PC-9 (cell line): Measurements from ENCODE around the gene FBXL14. TPM values are rescaled to one million over a fixed set of nuclear protein-coding genes. Genes with fewer than 3 reads are reported as not detected.

Source experiments
- BruUV-seq: library from RNA; stranded (reverse); fragments of 400-500 nt; replicated peaks from 2 replicates; lab custom pipeline; 2021; lab: Mats Ljungman, UMichigan
- CTCF ChIA-PET: fragments of 300-600 bp; sonication (Branson Sonifier 250); formaldehyde crosslinking; loops from one replicate; lab custom pipeline; 2022; ENCODE audit warnings: antibody characterized with exemption; lab: Charles Lee
- POLR2A ChIA-PET: fragments of 300-600 bp; sonication (Branson Sonifier 250); formaldehyde crosslinking; loops from one replicate; lab custom pipeline; 2022; ENCODE audit warnings: antibody characterized with exemption; ENCODE audit not compliant: unreplicated experiment; lab: Charles Lee
- DNase-seq, 2 experiments: peaks; one replicate each; pipeline versions ENCODE4 v3.0.0 to v3.0.0-alpha.2; 2015 to 2022; ENCODE audit warnings: mixed read lengths in 1 of 2
- H2AFZ ChIP-seq: fragments of 200-600 bp; sonication (generic); 2 replicates; pipeline ENCODE4 v1.8.1; 2017; ENCODE audit warnings: antibody characterized with exemption
- H3F3A ChIP-seq: fragments of 200-600 bp; sonication (generic); 2 replicates; pipeline ENCODE4 v1.8.1; 2017; ENCODE audit warnings: antibody characterized with exemption, mild to moderate bottlenecking, low read depth; ENCODE audit not compliant: insufficient read depth
- H3K27ac ChIP-seq: fragments of 200-600 bp; sonication (generic); 2 replicates; pipeline ENCODE4 v1.6.1; 2016; ENCODE audit warnings: mixed run types
- H3K27me3 ChIP-seq: fragments of 200-600 bp; sonication (generic); 2 replicates; pipeline ENCODE4 v1.6.1; 2016; ENCODE audit warnings: low read depth, mixed run types; ENCODE audit not compliant: insufficient read depth
- H3K36me3 ChIP-seq: fragments of 200-600 bp; sonication (generic); 2 replicates; pipeline ENCODE4 v1.6.1; 2016; ENCODE audit warnings: low read depth, mixed run types
- H3K4me1 ChIP-seq: fragments of 200-600 bp; sonication (generic); replicated peaks from 2 replicates; pipeline ENCODE4 v1.6.1; 2016; ENCODE audit warnings: mixed run types; ENCODE audit not compliant: insufficient read depth
- H3K4me2 ChIP-seq: fragments of 200-600 bp; sonication (generic); 2 replicates; pipeline ENCODE4 v1.6.1; 2017; ENCODE audit warnings: mixed run types
- H3K4me3 ChIP-seq: fragments of 200-600 bp; sonication (generic); 2 replicates; pipeline ENCODE4 v1.6.1; 2016; ENCODE audit warnings: mixed run types
- H3K79me2 ChIP-seq: fragments of 200-600 bp; sonication (generic); 2 replicates; pipeline ENCODE4 v1.6.1; 2017; ENCODE audit warnings: low read depth, mixed run types
- H3K9me2 ChIP-seq: fragments of 200-600 bp; sonication (generic); 2 replicates; pipeline ENCODE4 v1.8.1; 2017; ENCODE audit warnings: mild to moderate bottlenecking; ENCODE audit not compliant: insufficient read depth
- H3K9me3 ChIP-seq: fragments of 200-600 bp; sonication (generic); 2 replicates; pipeline ENCODE4 v1.8.1; 2016; ENCODE audit warnings: low read depth; ENCODE audit not compliant: insufficient read depth
- H4K20me1 ChIP-seq: fragments of 200-600 bp; sonication (generic); 2 replicates; pipeline ENCODE4 v1.8.1; 2017; ENCODE audit not compliant: insufficient read depth
- CTCF ChIP-seq: fragments of 200-600 bp; sonication (generic); conservative IDR thresholded peaks from 2 replicates; pipeline ENCODE4 v1.6.1; 2017; ENCODE audit warnings: mixed run types, antibody characterized with exemption, mild to moderate bottlenecking, moderate library complexity
- EZH2 ChIP-seq: fragments of 200-600 bp; sonication (generic); IDR thresholded peaks from 2 replicates; pipeline ENCODE4 v1.8.0; 2017; ENCODE audit warnings: antibody characterized with exemption, low read depth
- intact Hi-C: fragments of 100-400 bp; cut with micrococcal nuclease; formaldehyde crosslinking; loops from one replicate; pipeline ENCODE4 v1.10.0; 2022; ENCODE audit not compliant: unreplicated experiment
- total RNA-seq: library from RNA; stranded (reverse); gene quantifications from 2 replicates; pipeline ENCODE4 v1.2.3, GENCODE V29; 2021

FBXL14 gene
- total RNA-seq, 1 experiment from 2014 or later, result 21.1 TPM

- Histone ChIP-seq H3K27ac (no peak overlapping the region), H3K27me3 (no peaks in the 10 kb centered on the region), H3K9me2 (no peaks in the 10 kb centered on the region), H3K4me2 (no peak overlapping the region), H2AFZ (no peak overlapping the region), H4K20me1 (no peaks in the 10 kb centered on the region), H3K36me3 (no peaks in the 10 kb centered on the region), H3K79me2 (no peaks in the 10 kb centered on the region), H3K4me1 (no peaks in the 10 kb centered on the region), H3K4me3 (no peak overlapping the region), H3F3A (no peaks in the 10 kb centered on the region), H3K9me3 (peaks cover 3% of the 10 kb centered on the region; the same call in 1 of the 2 replicates)
- DNase-seq, result no peak
- TF ChIP-seq EZH2, result no peak
- TF ChIP-seq CTCF, result no peak
- intact Hi-C loops, result no loop called here
- POLR2A ChIA-PET, result no interaction called here
- no TSS peak for BruUV-seq
- CTCF ChIA-PET, result no interaction called here
Observed at GRCh38 chr12:1551496-1551895, 42.9 kb downstream of the FBXL14 start.

GRCh38 chr12:1546931-1547640, 47.3 kb downstream of the FBXL14 start:
- Histone ChIP-seq H4K20me1 (no peaks in the 10 kb centered on the region), H3K27ac (no peak overlapping the region), H3K4me2 (no peak overlapping the region), H3F3A (no peaks in the 10 kb centered on the region), H3K27me3 (no peaks in the 10 kb centered on the region), H3K36me3 (no peaks in the 10 kb centered on the region), H3K79me2 (no peaks in the 10 kb centered on the region), H3K9me2 (no peaks in the 10 kb centered on the region), H3K9me3 (peaks cover 3% of the 10 kb centered on the region; the same call in 1 of the 2 replicates), H3K4me1 (no peaks in the 10 kb centered on the region), H3K4me3 (no peak overlapping the region), H2AFZ (no peak overlapping the region)
- no peak for DNase-seq
- BruUV-seq, result no TSS peak
- intact Hi-C loops, result no loop called here
- TF ChIP-seq EZH2 (no peak), CTCF (no peak)
- ChIA-PET CTCF (no interaction called here), POLR2A (interaction anchor here (0.7 kb wide), 1 partner anchor 417 kb away, joined by 3 read pairs; no protein-coding TSS in a partner anchor)

- POLR2A ChIA-PET, result interaction anchor here (0.7 kb wide), 1 partner anchor 25 kb away, joined by 5 read pairs; no protein-coding TSS in a partner anchor
- CTCF ChIA-PET, result interaction anchor here (0.6 to 0.9 kb wide), 4 partner anchors 73 to 428 kb away, joined by 3 read pairs; no protein-coding TSS in a partner anchor
- no peak overlapping the region for H2AFZ ChIP-seq
- H3K9me3 ChIP-seq, result peaks cover 3% of the 10 kb centered on the region; the same call in 1 of the 2 replicates
- no peaks in the 10 kb centered on the region for H4K20me1 ChIP-seq
- peak; percentile 55 for TF ChIP-seq CTCF
- no peak for TF ChIP-seq EZH2
- no TSS peak for BruUV-seq
- no peak for DNase-seq
- H3F3A ChIP-seq, result peaks cover 4% of the 10 kb centered on the region
- H3K4me1 ChIP-seq, result peaks cover 19% of the 10 kb centered on the region
- H3K4me2 ChIP-seq, result no peak overlapping the region
- no peaks in the 10 kb centered on the region for H3K9me2 ChIP-seq
- intact Hi-C loops, result no loop called here
- no peaks in the 10 kb centered on the region for H3K79me2 ChIP-seq
- no peaks in the 10 kb centered on the region for H3K27me3 ChIP-seq
- H3K4me3 ChIP-seq, result no peak overlapping the region
- H3K27ac ChIP-seq, result no peak overlapping the region
- no peaks in the 10 kb centered on the region for H3K36me3 ChIP-seq
Observed at GRCh38 chr12:1544996-1545700, 49.2 kb downstream of the FBXL14 start.
